CD4-positive, alpha-beta T cell treated with Interleukin-15 for 4 hours (primary cell): Measurements from ENCODE around the gene NOP16.

Experiments used
- DNase-seq: peaks from one replicate; pipeline ENCODE4 v3.0.0-alpha.2; 2020; ENCODE audit warnings: low spot score

Gene NOP16

DNA sequence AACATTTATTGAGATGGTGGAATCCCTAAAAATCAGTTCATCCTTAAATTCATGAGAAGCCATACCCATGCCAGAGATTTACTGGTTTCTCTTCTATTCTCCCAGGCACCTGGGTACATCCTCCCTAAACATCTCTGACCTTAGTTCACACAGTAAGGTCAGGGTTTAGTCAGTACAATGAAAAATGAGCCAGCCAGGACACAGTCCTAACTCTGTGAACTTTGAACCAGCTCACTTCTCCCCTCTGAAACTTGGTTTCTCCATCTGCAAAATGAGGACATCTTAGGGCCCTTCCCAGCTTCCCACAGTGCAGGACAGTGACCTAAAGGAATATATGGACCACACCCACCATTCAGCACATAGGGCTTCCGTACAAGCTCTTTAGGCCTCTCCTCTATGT lies 1.9 kb downstream of the NOP16 start:
- no peak for DNase-seq

DNA sequence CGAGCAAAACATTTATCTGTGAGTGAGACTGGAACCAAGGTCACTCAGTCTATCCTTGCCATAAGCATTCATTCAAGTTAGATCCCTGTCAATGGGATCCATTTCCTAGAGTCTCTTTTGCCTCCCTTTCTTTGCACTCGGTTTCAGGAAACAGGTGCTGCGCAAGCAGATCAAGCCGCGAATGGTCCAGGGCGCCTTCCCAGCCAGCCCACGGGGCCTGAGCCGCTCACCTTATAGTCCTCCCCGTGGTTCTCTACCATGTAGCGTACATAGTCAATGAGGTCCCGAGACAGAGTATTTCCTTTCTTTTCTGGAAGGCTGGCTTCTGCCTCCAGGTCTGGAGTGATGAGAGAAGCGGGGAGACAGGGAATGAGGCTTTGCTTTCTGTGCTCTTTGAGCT lies 3.4 kb downstream of the NOP16 start:
- DNase-seq, result no peak

DNA sequence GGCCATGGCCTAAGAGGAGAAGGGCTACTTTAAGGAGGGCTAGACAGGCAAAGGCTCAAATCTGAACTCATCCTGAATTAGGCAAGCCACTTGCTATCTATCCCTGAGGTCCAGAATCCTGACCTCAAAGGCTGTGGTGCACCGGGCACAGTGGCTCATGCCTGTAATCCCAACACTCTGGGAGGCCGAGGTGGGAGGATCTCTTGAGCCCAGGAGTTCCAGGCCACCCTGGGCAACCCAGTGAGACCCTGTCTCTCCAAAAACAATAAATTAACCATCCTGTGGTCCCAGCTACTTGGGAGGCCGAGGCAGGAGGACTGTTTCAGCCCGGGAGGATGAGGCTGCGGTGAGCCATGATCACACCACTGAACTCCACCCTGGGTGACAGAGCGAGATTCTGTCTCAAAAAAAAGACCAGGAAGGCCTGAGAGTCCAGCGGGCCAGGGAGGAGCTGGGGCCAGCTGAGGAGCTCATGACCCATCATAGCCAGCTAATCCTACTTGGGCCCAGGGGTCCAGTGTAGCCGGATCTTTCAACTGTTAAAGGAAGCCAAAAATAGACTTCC lies 4.0 kb downstream of the NOP16 start:
- DNase-seq, result no peak

DNA sequence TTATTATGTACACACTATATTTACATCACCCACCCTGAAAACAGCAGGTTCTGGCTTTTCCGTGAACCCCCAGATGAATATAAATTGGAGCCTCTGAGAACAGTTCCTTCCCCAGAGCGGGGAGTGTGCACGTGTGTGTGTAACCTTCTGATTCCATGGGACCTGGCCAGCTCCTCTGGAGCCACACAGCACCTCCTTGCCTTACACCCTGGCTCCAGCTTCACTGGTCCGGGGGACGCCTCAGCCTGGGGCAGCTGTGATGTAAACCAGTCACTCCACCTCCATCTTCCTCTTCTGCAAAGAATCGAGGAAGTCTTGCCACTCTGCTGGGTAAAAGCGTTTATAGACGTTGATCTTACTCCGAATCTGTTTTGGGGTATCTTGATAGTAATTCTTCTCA lies 4.4 kb downstream of the NOP16 start:
- no peak for DNase-seq

DNA sequence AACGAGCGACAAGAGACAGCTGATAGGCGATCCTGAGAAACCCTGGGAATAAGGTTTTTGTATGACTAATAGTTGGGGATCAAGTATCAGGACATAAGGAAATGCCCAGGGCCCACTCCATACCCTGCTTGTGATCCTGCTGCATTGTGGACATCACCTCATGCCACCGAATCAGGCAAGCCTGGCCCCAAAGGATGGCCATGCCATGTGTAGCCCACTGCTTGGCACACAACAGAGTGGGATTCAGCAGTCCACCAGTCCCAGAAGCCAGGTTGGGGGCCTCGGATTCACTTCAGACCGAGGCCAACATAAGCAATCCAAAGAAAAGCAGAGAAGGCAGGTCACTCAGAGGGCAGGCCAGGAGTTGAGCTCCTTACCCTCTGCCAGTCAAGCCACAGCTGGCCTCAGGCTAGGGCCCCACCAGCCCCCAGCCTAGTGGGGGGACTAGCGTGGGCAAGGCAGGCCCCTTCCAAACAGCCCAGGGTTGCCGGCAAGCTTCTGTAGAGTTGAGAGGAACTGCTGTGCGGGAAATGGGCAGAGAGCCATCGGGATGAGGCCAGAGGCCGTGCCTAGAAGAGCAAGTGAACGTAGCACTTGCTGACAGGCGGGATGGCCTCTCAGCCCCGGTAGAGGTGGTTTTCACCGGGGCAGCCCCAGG lies 5.0 kb downstream of the NOP16 start:
- no peak for DNase-seq

DNA sequence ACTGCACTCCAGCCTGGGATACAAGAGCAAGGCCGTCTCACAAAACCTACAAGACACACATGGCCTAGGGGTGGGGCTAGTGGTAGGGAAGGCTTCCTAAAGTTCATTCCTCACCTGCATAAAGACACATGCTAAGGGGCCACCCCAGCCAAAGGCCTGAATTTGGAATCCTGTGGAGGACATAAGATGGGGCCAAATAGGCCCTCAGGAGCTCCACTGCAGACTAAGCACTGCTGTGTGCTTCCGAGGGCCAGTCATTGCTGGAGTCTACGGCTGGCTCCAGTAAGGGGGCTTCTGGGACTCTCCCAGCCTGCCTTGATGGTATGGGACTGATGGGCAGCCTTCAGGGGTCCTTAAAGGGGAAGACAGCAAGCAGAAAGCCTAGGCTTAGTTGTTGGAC lies 5.7 kb downstream of the NOP16 start:
- DNase-seq, result no peak

DNA sequence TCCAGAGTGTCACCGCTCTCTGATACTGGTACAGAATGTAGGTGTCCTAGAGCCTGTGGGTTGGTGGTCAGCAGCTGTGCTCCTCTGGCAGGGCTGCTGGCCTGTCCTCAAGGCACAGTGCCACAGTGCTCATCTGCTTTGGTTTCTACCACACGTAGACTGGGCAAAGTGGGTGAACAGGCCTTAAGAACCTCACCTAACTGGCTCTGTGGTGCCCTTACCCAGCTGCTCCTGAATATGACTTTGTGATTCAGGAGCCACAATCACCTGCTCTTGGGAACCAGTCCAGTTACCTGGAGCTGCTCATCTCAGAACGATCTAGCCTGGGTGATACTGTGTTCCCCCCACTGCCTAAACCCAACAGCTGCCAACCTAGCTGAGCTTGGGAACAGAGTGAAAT lies 6.4 kb downstream of the NOP16 start:
- DNase-seq, result no peak

DNA sequence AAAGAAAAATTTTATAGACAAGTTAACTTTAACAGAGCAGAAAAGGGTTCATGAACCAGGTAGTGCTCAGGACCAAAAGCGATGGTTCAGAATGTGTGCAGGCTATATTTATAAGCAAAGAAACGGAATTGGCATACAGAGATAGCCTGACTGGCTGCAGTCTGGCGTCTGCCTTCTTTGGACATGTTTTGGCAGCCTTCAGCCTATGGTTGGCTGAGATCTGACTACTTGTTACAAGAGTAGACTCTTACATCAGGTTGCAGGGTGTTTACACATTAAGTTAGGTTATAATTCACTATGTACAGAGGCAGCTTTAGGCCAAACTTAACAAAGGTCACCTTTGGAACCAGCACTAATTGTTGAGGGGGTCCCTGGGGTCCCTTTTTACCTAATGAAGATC lies 7.0 kb downstream of the NOP16 start:
- DNase-seq, result no peak

DNA sequence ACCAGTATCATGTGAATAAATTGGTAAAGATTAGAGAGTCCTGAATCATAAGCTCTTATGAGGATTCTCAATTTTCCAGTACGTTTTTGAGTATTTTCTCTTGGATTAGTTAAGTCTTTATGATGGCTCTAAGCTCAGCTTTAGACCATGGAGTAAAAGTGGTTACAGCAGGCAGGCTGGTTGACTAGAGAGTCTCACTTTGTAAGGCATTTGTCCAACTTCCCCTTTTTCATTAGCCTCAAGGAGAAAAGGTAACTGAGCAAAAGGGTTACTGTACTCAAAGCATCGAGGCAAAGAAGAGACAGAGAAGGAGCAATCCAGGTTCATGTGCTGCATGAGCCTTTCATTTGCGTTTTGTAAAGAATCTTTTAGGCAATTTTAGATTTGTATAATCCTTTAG lies 8.5 kb downstream of the NOP16 start:
- no peak for DNase-seq

DNA sequence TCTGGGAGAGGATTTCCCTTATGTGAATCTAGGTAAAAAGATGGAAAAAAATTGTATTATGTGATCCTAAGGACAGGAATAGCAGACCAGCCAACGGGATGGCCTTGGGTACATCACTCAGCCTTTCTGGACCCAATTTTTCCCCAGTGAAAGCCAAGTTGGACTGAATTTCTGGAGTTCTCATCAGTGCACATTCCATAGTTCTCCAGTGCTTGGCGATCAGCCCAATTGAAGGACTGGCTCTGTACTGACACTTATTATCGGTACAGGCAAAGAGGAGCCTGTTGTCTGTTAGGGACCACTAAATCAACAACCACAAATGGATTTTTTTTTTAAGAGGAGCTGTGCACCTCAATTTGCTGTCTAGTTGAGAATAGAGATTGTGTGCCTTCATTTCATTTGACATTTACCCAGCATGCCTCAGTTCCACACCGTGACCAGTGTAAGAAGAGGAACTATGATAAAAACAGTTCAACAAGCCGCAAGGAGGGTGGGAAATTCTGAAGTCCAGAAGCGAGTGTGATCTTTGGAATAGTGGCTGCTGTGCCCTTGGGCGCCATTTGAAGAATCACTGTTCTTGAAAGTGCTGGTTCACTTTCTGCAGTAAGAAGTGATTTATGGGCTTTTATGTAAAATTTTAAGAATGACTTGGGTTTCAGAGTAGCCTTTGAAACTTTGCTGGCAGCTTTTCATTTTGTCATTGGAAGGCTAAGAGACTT lies 15.1 kb downstream of the NOP16 start:
- no peak for DNase-seq

DNA sequence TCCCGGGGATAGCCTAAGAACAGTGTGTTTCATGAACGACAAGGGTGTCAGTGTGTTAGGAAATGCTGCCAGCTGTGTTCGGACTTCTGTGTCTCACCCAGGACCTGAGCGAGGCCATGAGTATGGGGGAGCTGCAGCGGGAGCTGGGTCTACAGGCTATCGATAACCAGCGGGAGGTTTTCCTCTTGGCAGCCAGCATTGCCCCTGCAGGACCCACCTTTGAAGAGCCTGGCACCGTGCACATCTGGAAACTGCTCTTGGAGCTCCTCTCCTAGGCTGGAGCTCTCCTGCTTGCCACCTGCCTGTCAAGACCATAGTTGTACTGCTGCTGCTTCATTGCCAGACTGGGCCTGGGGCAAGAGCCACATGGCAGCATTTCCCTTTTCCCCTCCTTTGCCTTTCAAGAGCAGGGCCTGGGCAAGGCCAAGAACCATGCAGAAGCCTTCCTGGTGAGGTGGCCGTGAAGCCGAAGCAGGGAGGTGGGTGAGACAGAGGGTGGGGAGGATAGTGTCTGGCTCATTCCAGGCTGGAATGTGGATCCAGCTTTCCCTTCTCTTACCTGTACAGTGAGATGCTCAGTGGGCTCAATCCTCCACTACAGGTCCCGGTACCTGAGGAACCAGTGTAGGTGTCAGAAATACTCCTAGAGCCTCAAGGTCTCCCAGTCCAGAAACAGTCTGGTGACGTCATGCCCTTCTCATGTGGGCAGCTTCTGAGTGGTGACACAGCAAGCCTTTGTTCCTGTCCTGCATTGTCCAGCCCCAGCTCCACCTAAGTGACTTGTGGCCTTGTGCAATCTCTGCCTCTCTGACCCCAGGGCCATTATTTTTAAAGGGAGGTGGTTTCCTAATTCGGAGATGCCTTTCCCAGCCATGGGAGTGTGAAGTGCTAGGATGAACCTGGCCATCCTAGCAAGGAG lies 16.5 kb downstream of the NOP16 start:
- no peak for DNase-seq

DNA sequence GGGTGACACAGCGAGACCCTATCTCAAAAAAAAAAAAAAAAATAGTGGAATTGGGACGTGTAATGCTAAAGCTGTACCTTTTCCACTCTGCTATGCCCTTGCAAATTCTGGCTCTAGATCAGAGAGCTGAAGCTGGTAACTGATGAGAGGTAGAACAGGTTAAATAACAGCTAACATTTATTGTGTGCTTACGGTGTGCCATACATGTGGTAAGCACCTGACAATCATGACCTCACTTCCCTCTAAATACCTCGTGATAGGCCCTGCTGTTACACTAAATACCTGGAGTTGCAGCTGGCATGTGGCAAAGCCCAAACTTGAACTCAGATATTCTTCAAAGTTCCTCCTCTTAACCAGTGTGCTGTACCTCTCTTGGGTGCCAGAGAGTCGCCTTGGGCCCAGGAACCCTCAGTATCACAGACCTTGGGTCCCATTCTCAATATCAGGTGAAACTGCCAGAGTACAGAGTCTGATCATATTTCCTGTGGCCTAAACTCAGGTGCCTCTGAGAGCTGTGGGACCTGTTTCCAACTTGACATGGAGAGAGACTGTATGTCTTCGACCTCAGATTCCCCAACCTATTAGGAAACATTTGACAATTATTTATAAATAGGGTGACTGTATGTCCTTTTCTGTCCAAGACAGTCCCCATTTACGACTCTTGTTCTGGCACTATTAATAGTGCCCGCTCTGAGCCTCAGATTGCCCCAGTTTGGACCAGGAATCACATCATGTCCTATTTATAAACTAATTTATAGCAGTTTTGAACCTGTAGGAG lies 18.3 kb downstream of the NOP16 start:
- DNase-seq, result no peak

DNA sequence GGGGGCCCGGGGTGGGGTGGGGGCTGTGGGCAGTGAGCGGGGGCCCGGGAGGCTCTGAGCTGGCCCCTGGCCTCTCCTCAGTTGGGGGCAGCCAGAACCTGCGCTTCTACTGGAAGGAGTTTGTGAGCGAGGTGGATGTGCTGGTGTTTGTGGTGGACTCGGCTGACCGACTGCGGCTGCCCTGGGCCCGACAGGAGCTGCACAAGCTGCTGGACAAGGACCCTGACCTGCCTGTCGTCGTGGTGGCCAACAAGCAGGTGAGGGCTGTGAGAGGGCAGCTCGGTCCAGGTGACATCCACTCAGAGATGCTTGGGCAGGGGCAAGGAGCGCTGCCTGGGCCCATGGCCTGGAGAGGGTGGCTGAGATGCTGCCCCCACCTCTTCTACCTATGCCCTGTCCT lies 19.7 kb downstream of the NOP16 start:
- no peak for DNase-seq

DNA sequence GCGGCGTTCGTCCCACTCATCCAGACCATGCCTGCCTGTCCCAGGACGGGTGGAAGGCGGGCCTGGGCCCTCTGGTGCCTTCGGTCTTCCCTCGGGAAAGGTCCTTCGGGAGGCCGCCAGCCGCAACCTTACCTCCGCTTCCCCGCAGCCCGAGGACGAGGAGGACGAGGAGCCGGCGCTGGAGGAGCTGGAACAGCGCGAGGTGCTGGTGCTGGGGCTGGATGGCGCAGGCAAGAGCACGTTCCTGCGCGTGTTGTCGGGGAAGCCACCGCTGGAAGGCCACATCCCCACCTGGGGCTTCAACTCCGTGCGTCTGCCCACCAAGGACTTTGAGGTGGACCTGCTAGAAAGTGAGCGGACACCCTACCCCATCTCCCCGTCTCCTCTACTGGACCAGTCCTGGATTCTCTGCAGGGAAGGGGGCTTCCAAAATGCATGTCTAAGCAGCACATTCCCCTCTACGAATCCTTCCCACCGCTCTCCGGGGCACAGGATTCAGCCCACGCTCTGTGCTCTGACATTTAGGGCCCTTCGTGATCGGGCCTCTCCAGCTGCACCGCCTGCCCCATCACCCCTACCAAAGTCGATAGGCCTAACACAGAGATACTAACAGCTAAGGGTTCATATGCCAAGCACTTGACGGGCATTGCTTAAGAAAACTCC lies 22.0 kb downstream of the NOP16 start:
- no peak for DNase-seq

DNA sequence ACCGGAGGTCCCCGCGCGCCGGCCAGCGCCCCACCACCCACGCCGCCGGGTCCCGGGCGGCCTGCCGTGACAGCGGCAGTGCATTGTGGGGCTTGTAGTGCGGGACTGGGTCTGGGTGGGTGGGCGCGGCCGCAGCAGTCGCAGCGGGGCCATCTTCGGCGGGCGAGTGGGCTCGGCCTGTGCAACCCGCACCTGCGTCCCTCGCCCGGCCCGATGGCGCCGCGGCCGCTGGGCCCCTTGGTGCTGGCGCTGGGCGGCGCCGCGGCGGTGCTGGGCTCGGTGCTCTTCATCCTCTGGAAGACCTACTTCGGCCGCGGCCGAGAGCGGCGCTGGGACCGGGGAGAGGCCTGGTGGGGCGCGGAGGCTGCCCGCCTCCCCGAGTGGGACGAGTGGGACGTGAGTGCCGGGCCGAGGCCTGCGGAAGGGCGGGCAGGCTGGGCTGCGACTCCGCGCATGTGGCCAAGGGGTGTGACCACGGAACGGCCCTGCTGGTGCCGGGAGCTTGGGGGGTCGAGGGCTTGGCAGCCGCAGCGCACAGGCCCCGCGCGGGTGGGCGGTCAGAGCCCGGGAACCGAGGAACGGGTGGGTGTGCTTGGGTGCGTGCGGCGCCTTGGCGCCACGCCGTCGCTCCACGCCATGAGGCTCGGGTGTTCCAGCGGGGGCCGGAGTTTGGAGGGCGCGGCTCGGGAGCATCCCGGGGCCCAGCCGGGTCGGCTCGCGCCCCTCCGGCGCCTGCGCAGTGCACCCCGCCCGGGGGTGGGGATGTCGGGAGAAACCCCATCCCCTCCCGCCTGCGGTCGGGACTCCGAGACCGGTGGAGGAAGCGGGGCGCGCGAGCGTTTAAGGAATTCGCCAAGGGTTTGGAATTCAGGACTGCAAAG lies 22.8 kb downstream of the NOP16 start, which contains the start of gene ARL10:
Gene ARL10, plus strand, starts transcription at position 137 of the 881 bp plus-strand sequence. Its CDS starts 77 bp downstream, at position 214.
- peak; percentile 49 for DNase-seq

DNA sequence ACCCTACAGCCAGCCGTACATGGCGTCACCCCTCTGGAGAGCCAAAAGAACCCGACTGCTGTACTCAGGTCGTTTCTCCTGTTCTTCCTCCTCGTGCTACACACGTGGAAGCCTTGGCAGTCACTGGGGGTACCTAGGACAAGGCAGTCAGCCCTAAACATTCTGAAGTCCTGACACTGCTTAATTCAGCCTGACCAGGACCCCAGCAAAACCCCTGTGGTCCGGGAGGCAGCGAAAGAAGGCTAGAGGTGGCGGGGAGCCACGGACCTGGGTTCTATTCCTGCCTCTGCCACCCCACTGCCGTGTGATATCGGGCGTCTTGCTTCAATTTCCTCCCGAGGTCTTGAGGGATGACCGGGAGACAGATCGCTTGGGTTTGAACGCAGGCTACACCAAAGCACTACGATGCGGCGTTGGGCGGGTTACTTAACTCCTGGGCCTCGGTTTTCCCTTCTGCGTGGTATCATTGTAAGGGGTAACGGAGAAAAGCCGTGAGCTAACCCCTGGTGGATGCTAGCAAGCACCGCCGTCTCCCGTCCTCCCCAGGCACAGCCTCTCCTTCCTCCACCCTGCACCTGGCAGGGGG lies 23.5 kb downstream of the NOP16 start:
- DNase-seq, result no peak

DNA sequence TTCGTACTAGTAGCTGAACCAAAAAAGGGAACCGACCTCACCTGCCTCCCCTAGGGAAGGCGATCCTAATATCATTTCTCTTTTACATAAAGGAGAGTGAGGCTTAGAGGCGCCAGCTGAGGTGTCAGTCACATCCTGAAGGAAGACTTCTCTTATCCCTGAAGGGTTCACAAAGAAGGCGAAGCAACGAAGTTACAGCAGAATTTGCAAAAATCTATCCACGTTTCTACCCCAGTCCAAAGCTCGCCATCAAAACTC lies 26.2 kb downstream of the NOP16 start:
- DNase-seq, result no peak

DNA sequence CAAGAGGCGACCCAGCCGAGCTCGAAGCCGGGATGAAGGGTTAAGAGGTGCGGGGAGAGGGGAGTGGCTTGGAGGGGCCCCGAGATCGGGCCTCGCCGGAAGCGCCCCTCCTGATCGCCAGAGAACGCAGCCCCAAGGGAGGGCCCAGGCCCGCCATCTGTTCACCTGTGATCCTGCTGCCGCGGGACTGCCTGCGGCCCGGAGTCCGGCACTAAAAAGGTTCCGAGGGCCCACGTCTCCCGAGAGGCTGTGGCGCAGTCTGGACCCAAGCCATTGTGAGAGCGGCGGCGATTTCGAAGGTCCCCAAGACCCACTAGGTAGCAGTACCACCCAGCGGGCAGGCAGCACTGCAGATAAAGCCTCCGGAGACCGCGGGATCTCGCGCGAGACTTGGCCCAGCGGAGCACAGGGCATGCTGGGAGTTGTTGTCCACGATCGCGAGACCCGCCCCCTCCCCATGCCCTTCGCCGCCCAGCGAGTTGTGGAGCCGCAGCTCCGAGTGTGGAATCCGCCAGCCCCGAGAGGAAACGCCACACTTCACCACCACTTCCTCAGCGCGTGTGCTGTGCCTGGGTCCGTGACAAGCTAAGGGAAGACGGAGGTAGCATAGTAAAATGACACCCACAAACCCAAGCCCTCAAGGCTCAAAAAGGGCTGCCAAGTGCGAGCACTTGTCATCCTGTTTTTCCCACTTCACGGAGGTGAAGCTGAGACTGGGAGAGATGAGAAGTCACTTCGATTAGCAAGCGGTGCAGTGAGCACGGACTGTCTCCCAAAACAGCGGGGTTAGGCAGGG lies 26.8 kb downstream of the NOP16 start, which contains the start of gene KIAA1191:
Gene KIAA1191, minus strand, starts transcription at position 328 of the 796 bp plus-strand sequence. CDS start 2,256 bp downstream, outside the sequence.
- DNase-seq, result peak; percentile 95

DNA sequence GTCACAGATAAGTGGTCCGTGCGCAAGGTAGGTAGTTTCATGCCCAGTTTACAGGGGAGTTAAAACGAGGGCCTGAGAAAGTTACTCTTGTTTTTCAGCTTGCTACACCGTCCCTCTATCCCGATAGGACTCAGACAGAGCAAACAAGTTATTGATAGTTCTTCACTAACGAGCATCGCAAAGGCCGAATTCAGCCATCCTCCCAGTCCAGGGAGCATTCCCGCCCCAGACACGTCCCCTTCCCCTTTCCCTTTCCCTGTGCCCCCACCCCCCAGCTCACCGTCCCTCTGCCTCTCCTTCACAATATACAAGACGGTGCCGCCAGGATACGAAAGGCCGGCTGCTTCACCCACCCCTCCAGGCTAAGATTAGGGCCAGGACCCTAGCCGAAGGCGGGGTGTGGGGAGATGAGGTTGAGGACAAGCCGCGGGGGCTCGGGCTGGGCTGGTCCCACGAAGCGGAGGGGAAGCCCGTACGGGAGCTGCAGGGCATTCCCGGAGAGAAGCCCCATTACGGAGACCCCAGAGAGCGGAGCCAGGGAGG lies 27.4 kb downstream of the NOP16 start:
- no peak for DNase-seq
